ENCODE measurements around the gene SCLY. TPM values are rescaled to one million over a fixed set of nuclear protein-coding genes. Genes with fewer than 3 reads are reported as not detected.

The SCLY gene
- total RNA-seq, 1 donor from 2014 or later, result 21.5 TPM

DNA sequence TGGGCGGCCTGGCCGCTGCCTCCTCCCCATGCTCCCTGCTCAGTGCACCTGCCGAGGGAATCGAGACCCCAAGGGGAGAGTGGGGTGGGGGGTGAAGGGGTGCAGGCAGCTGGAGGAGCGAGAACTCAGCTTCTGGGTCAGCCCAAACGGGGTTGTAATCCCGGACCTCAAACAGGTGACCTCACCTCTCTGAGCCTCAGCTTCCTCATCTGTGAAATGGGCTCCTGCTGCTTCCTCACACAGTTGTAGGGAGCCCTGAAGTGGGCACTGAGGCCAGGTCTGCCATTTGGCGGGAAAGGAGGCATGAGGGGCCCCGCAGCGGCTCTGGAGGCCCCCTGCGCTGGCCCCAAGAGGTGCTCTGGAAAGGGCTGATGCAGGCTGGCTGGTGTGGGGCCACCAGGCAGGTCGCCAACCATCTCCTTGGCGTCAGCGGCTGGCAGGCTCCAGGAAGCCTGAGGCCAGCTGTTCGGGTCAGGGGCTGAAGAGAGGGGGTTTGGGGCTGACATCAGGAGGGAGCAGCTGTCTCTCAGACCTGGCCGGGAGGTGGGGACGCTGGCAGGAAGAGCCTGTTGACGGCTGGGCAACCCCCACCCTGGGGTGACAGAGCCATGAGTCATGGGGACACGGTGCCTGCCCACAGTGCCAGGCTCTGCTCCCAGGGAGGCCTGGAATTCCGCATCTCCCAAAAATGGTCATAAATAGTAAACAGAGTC is 82.6 kb downstream of the SCLY start:
- Mint-ChIP-seq H3K9me3 (no peaks in the 10 kb centered on the region), H3K27me3 (ENCODE audit: low read depth) (no peaks in the 10 kb centered on the region), H3K4me3 (no peak overlapping the region), H3K4me1 (peaks cover 14% of the 10 kb centered on the region), H3K36me3 (no peaks in the 10 kb centered on the region), H3K27ac (no peak overlapping the region)
- TF ChIP-seq, protein P1, sequence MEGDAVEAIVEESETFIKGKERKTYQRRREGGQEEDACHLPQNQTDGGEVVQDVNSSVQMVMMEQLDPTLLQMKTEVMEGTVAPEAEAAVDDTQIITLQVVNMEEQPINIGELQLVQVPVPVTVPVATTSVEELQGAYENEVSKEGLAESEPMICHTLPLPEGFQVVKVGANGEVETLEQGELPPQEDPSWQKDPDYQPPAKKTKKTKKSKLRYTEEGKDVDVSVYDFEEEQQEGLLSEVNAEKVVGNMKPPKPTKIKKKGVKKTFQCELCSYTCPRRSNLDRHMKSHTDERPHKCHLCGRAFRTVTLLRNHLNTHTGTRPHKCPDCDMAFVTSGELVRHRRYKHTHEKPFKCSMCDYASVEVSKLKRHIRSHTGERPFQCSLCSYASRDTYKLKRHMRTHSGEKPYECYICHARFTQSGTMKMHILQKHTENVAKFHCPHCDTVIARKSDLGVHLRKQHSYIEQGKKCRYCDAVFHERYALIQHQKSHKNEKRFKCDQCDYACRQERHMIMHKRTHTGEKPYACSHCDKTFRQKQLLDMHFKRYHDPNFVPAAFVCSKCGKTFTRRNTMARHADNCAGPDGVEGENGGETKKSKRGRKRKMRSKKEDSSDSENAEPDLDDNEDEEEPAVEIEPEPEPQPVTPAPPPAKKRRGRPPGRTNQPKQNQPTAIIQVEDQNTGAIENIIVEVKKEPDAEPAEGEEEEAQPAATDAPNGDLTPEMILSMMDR (IDR thresholded peaks at IDR 0.05; ENCODE audit: unreplicated experiment), result no peak
- DNase-seq (ENCODE audit: low spot score in 2 of 2, unreplicated experiment in 2 of 2), result no peak

DNA sequence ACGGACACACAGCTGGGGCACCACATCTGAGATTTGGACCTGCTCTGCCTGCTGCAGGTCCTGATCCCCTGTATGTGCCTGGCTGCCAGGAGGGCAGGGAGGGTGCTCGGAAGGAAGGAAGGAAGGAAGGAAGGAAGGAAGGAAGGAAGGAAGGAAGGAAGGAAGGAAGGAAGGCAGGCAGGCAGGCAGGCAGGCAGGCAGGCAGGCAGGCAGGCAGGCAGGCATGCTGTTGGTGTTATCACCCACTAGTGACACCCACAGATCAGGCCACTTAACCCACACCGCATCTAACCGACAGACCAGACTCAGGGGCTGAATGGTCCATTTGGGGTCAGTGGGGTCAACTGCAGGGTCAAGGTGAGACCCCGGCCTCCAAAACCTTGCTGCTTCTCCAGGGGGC is 83.5 kb downstream of the SCLY start:
- no peak for DNase-seq (ENCODE audit: low spot score in 2 of 2, unreplicated experiment in 2 of 2)
- Mint-ChIP-seq H3K4me1 (peaks cover 14% of the 10 kb centered on the region), H3K4me3 (no peak overlapping the region), H3K27ac (no peak overlapping the region), H3K9me3 (no peaks in the 10 kb centered on the region), H3K27me3 (ENCODE audit: low read depth) (no peaks in the 10 kb centered on the region), H3K36me3 (no peaks in the 10 kb centered on the region)
- TF ChIP-seq, protein P1 (IDR thresholded peaks at IDR 0.05; ENCODE audit: unreplicated experiment), result no peak

DNA sequence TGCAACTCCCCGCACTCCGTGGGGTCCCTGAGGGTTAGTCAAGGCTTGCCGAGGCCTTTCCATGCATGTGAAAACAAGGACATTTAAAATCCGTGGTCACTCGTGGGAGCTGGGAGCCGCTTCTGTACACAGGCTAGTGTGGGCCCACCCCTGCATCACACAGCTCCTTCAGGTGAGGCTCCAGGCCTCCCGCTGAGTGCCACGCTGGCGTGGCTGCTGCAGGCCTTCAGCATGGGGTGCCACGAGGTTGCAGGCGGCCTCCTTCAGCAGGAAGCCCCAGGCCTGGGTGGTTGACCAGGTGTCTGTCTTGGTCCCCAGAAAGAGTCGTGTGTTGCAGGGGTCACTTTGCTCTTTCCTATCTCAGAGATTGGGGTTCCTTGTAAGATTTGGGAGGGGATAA is 84.2 kb downstream of the SCLY start:
- Mint-ChIP-seq H3K36me3 (no peaks in the 10 kb centered on the region), H3K27me3 (ENCODE audit: low read depth) (no peaks in the 10 kb centered on the region), H3K4me3 (no peak overlapping the region), H3K9me3 (no peaks in the 10 kb centered on the region), H3K4me1 (peaks cover 14% of the 10 kb centered on the region), H3K27ac (no peak overlapping the region)
- TF ChIP-seq, protein P1 (IDR thresholded peaks at IDR 0.05; ENCODE audit: unreplicated experiment), result no peak
- DNase-seq (ENCODE audit: low spot score in 2 of 2, unreplicated experiment in 2 of 2), result no peak

DNA sequence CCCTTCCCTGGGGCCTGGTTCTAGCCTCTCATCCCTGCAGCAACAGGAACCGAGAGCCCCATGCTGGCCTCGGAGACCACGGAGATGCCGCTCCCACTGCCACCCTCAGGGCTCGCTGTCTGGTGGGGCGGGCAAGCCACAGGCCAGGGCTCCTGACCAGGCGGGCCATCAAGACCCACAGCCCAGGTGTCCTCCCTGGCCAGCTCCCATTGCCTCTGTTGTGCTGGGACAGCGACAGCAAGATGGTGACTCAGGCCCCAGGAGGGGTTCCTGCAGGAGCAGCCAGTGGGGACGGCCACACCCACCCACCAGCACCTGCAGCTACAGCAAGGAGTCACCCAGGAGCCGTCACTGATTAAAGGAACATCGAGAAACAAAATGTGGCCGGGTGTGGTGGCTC is 85.0 kb downstream of the SCLY start:
- no peak for DNase-seq (ENCODE audit: low spot score in 2 of 2, unreplicated experiment in 2 of 2)
- Mint-ChIP-seq H3K36me3 (no peaks in the 10 kb centered on the region), H3K27ac (no peak overlapping the region), H3K27me3 (ENCODE audit: low read depth) (no peaks in the 10 kb centered on the region), H3K9me3 (no peaks in the 10 kb centered on the region), H3K4me1 (peaks cover 14% of the 10 kb centered on the region), H3K4me3 (no peak overlapping the region)
- TF ChIP-seq, protein P1 (IDR thresholded peaks at IDR 0.05; ENCODE audit: unreplicated experiment), result no peak

DNA sequence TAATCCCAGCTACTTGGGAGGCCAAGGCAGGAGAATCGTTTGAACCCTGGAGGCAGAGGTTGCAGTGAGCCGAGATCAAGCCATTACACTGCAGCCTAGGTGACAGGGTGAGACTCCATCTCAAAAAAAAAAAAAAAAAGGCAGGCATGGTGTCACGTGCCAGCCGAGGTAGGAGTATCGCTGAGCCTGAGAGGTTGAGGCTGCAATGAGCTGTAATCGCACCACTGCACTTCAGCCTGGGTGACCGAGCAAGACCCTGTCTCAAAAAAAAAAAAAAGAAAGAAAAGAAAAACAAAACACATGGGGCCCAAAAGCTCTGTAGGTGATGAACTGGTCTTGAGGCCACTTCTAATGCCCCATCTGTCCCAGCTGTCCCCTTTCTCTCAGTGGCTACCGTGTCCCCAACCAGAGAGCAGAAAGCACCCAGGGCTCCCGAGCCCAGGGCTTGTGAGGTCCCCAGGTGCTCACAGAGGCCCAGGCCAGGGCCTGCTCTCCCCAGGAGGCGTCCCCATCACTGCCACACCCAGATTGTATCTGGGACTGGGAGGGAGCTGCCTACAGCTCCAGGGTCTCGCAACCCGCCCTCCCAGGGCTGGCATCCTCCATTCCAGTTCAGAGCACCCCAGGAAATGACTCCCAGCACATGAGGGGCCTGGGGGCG is 86.2 kb downstream of the SCLY start:
- H3K4me1 Mint-ChIP-seq, result peaks cover 6% of the 10 kb centered on the region
- no peak for DNase-seq (ENCODE audit: low spot score in 2 of 2, unreplicated experiment in 2 of 2)
- H3K4me3 Mint-ChIP-seq, result no peak overlapping the region
- H3K9me3 Mint-ChIP-seq, result no peaks in the 10 kb centered on the region
- no peak overlapping the region for H3K27ac Mint-ChIP-seq
- H3K36me3 Mint-ChIP-seq, result no peaks in the 10 kb centered on the region
- TF ChIP-seq, protein P1 (IDR thresholded peaks at IDR 0.05; ENCODE audit: unreplicated experiment), result no peak
- no peaks in the 10 kb centered on the region for H3K27me3 Mint-ChIP-seq (ENCODE audit: low read depth)

All from mesothelial cell of epicardium (in vitro differentiated cells).